ENCODE measurements around the gene THAP9. TPM values are rescaled to one million over a fixed set of nuclear protein-coding genes. Genes with fewer than 3 reads are reported as not detected.

The THAP9 gene
- total RNA-seq, 2 donors from 2014 or later, result 2.7 to 3.9 TPM

DNA sequence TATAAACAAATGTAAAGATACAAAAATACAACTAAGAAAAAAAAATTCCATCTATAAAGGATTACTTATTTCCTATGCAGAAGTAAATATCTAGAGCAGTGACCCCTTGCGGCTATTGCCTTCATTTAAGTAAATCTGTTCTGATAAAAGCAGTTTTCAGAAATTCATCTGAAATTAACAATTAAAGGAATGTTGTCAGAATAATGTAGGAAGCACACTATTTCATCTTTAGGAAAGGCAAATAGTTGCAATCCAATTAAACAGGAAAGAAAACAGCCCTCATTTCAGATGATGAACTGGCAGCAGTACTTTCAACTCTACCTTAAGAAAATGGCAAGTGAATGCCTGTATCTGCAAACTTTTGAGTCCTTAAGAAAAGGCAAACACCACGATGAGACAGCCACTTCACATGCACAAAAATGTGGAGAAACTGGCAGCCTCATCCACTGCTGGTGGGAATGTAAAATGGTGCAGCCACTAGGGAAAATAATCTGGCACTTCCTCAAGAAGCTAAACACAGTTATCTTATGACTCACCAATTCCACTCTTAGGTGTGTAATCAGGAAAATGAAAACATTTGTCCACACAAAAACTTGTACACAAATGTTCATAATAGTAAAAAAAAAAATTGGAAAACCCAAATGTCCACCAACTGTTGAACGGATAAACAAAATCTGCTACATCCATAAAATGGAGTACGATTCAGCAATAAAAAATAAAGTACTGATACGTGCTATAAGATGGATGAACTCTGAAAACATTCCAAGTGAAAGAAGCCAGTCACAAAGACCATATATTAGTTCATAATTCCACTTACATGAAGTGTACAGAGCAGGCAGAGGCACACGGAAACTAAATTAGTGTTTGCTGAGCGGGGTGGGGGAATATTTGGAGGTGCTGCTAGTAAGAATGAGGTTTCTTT is 2.0 kb upstream of the THAP9 start:
- no peaks in the 10 kb centered on the region for H3K27me3 ChIP-seq (replicated peaks; ENCODE audit: insufficient read depth)
- peaks cover 6% of the 10 kb centered on the region for H3K36me3 ChIP-seq
- no peaks in the 10 kb centered on the region for H3K9me3 ChIP-seq
- H3K4me1 ChIP-seq (ENCODE audit: control insufficient read depth in 1 of 2, low read depth in 2 of 2), result peaks cover 19 to 31% of the 10 kb centered on the region in 2 donors
- peak overlapping the region; percentile 76 for H3K4me3 ChIP-seq
- H3K27ac ChIP-seq, result peak overlapping the region; percentile 96 to 99
- TF ChIP-seq, protein P1, sequence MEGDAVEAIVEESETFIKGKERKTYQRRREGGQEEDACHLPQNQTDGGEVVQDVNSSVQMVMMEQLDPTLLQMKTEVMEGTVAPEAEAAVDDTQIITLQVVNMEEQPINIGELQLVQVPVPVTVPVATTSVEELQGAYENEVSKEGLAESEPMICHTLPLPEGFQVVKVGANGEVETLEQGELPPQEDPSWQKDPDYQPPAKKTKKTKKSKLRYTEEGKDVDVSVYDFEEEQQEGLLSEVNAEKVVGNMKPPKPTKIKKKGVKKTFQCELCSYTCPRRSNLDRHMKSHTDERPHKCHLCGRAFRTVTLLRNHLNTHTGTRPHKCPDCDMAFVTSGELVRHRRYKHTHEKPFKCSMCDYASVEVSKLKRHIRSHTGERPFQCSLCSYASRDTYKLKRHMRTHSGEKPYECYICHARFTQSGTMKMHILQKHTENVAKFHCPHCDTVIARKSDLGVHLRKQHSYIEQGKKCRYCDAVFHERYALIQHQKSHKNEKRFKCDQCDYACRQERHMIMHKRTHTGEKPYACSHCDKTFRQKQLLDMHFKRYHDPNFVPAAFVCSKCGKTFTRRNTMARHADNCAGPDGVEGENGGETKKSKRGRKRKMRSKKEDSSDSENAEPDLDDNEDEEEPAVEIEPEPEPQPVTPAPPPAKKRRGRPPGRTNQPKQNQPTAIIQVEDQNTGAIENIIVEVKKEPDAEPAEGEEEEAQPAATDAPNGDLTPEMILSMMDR (IDR thresholded peaks at IDR 0.05), result peak; percentile 29
- ATAC-seq (ENCODE audit: insufficient number of reproducible peaks, low FRiP score, low read depth) (no peak), DNase-seq (ENCODE audit: low spot score) (peak; percentile 14)

DNA sequence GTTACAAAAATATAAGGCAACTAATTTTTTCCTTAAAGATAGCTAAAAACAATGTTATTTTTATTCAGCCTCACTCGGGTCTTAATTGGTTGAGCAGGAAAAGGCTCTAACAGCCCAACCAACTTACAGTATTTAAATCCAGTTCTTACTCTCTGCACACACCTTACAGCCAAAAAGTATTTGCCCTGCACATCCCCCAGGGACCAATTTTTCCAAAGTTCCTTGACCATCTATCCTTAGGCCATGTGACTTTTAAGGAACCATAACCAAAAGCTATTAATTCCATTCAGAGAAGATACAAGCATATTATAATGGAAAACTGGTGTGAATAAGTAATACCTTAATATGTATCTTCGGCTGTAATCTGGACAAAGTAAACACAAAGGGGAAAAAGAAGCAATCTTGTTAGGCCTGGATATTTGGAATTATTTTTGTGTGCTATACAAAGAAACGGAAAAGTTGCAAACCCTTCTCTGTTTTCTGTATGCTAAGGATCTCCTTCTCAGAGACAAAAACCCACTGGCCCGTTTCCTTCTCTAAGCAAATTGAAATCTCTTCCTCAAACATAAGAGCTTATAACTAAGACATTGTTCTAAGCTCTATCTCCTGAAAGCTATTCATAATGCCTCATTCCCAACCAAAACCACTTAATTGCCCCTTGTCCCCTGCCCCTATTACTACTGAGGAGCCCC is 1.0 kb upstream of the THAP9 start:
- H3K27ac ChIP-seq, result peak overlapping the region; percentile 96 to 99
- peak overlapping the region; percentile 76 for H3K4me3 ChIP-seq
- H3K27me3 ChIP-seq (replicated peaks; ENCODE audit: insufficient read depth), result no peaks in the 10 kb centered on the region
- ATAC-seq (ENCODE audit: insufficient number of reproducible peaks, low FRiP score, low read depth), result no peak
- peaks cover 19 to 31% of the 10 kb centered on the region in 2 donors for H3K4me1 ChIP-seq (ENCODE audit: control insufficient read depth in 1 of 2, low read depth in 2 of 2)
- H3K9me3 ChIP-seq, result no peaks in the 10 kb centered on the region
- DNase-seq (ENCODE audit: low spot score), result no peak
- H3K36me3 ChIP-seq, result peaks cover under 1% of the 10 kb centered on the region
- TF ChIP-seq, protein P1 (IDR thresholded peaks at IDR 0.05), result no peak

DNA sequence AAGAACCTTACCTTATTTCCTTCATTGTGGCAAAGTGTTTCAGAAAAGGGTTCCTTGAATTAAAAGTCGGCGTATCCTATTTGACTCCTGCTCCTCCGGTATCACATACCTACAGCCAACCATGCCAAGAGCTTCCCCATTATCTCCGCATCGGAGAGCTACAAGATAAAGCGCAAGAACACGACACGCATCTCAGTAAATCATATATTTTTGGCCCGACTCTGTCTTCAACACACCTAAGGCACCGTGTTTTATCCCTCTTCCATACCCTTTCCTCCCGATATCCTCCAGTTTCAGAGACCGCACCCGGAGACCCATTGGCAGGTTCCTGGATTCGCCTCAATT is 497 bp upstream of the THAP9 start:
- TF ChIP-seq, protein P1 (IDR thresholded peaks at IDR 0.05), result no peak
- ATAC-seq (ENCODE audit: insufficient number of reproducible peaks, low FRiP score, low read depth) (no peak), DNase-seq (ENCODE audit: low spot score) (no peak)
- H3K27ac ChIP-seq, result peak overlapping the region; percentile 96 to 99
- no peaks in the 10 kb centered on the region for H3K36me3 ChIP-seq
- peak overlapping the region; percentile 76 for H3K4me3 ChIP-seq
- no peaks in the 10 kb centered on the region for H3K27me3 ChIP-seq (replicated peaks; ENCODE audit: insufficient read depth)
- no peaks in the 10 kb centered on the region for H3K9me3 ChIP-seq
- peaks cover 19 to 31% of the 10 kb centered on the region in 2 donors for H3K4me1 ChIP-seq (ENCODE audit: control insufficient read depth in 1 of 2, low read depth in 2 of 2)

DNA sequence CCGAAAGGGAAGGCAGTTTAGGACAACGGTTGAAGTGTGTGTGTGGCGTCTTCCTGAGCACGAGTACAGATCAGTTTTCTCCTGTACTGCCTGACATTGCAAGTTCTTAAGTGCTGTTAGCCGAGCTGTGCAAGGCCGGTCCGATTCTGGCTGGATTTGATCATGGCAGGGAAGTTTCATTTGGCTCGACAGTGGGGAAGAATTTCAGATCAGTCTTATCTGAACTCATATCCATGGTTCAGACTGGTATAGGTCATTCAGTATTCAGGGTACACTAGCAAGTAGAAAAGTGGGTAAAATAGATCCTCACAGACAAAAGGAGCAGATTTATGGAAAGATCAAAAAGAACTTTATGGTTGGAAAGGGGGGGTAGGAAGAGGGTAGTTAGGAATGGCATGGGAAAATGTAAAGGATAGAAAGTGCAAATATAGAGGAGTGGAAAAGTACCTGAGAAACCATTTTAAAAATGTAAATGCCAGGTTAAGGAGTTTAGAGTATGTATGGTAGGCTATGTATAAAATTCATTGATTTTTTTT is 716 bp downstream of the THAP9 start:
- Histone ChIP-seq H3K27me3 (replicated peaks; ENCODE audit: insufficient read depth) (no peaks in the 10 kb centered on the region), H3K27ac (peak overlapping the region; percentile 96 to 99), H3K4me1 (ENCODE audit: control insufficient read depth in 1 of 2, low read depth in 2 of 2) (peaks cover 19 to 31% of the 10 kb centered on the region in 2 donors), H3K9me3 (no peaks in the 10 kb centered on the region), H3K36me3 (no peaks in the 10 kb centered on the region), H3K4me3 (peak overlapping the region; percentile 76)
- DNase-seq (ENCODE audit: low spot score) (no peak), ATAC-seq (ENCODE audit: insufficient number of reproducible peaks, low FRiP score, low read depth) (no peak)
- TF ChIP-seq, protein P1 (IDR thresholded peaks at IDR 0.05), result no peak

DNA sequence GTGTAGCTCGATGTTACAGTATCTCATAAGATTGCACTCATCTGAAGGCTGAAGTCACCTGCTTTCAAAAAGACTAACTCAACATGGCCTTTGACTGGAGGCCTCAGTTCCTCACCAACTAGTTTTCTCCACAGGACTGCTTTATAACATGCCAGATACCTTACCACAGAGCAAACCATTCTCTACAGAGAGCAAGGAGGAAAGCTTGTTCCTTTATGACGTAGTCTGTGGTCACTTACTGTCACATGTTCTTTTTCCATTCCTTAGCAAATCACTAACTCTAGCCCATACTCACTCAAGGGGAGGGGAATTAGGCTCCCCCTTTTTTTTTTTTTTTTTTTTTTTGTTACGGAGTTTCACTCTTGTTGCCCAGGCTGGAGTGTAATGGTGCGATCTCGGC is 3.2 kb downstream of the THAP9 start:
- H3K27me3 ChIP-seq (replicated peaks; ENCODE audit: insufficient read depth), result no peaks in the 10 kb centered on the region
- TF ChIP-seq, protein P1 (IDR thresholded peaks at IDR 0.05), result no peak
- DNase-seq (ENCODE audit: low spot score), result no peak
- H3K4me1 ChIP-seq (ENCODE audit: control insufficient read depth in 1 of 2, low read depth in 2 of 2), result peaks cover 3 to 17% of the 10 kb centered on the region in 2 donors
- no peaks in the 10 kb centered on the region for H3K9me3 ChIP-seq
- peaks cover 6% of the 10 kb centered on the region for H3K36me3 ChIP-seq
- H3K27ac ChIP-seq, result no peak overlapping the region
- H3K4me3 ChIP-seq, result no peak overlapping the region
- no peak for ATAC-seq (ENCODE audit: insufficient number of reproducible peaks, low FRiP score, low read depth)

All from thoracic aorta (tissue), 2 donors.